HG03575 (cell line): ENCODE measurements around the gene EFL1.
"Not testable (repeated sequence)": the region's sequence is repeated elsewhere in the genome, so short reads cannot be mapped to it uniquely, and the experiment has no call there.

Experiments used
- ATAC-seq: cut with Tn5 transposase; IDR thresholded peaks from one replicate; pipeline ENCODE4 v1.9.1; 2021; ENCODE audit not compliant: unreplicated experiment, insufficient number of reproducible peaks, low FRiP score; ENCODE audit errors: extremely low read depth

Gene EFL1

DNA sequence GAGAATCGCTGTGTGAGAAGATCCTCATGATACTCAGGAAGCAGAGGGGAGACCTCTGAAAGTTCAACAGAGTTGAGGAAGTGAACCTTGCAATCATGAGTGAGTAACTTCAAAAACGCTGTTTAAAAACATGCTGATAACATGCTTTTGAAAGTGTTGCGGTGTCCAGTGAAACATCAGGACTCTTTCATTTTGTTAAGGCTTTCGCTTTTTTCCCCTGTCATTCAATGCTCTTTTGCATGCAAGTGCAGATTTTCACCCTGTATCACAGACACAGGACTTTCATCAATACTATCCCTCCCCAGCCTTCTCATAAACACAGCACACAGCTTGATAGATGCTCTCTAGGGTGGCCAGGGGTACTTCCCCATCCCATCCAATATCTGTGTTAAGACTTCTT is 23.9 kb upstream of the EFL1 start:
- ATAC-seq: peak; percentile 82

DNA sequence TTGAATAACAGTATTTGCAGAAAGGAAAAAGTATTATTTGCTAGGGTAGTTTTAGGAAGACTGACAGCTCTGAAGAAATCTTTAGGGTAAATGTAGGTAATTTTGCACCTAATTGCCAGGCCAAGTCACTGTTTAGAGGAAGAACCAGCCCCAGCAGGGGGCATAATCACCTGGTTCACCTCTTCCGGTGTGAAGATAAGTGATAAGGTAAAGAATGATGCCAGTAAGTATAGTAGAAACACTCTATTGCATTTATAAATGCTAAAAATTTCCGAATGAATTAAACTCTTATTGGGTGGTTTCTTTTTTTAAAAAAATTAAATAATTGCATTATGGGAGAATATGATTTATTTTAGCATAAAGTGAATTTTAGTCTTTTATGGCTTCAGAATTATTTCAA is 21.8 kb upstream of the EFL1 start:
- ATAC-seq: not testable (repeated sequence)

DNA sequence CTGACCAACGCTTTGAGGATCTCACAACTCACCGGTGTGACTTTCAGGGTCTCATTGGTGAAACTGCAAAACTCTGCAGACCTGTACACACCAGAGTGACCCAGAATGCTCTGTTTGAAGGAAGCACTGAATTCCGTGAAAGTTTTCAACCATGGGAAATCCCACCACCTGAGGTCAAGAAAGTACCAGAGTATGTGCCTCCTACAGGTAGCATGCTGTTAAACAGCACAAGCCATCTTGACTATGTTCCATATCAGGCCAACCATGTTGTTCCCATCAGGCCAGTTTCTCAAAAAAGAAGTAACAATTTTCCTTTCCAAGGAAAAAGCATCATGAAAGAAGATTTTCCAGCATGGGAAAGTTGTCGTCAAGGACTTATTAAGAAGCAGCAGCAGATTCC is 19.9 kb upstream of the EFL1 start:
- ATAC-seq: not testable (repeated sequence)

- ATAC-seq: not testable (repeated sequence)
These were observed 18.7 kb upstream of the EFL1 start for GRCh38 chr15:82281276-82281675.

DNA sequence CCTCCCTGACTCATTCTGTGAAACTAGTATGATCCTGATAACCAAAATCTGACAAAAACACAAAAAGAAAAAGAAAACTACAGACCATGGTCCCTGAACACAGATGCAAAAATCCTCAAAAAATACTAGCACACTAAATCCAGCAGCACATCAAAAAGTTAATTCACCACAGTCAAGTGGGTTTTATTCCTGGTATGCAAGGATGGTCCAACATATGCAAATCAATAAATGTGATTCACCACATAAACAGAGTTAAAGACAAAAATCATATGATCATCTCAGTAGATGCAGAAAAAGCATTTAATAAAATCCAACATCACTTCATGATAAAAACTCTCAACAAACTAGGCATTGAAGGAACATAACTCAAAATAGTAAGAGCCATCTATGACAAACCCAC is 12.9 kb upstream of the EFL1 start:
- ATAC-seq: no peak

GRCh38 chr15:82272154-82272553 is 9.6 kb upstream of the EFL1 start:
- no peak for ATAC-seq

GRCh38 chr15:82268454-82268853 is 5.9 kb upstream of the EFL1 start:
- ATAC-seq: not testable (repeated sequence)

DNA sequence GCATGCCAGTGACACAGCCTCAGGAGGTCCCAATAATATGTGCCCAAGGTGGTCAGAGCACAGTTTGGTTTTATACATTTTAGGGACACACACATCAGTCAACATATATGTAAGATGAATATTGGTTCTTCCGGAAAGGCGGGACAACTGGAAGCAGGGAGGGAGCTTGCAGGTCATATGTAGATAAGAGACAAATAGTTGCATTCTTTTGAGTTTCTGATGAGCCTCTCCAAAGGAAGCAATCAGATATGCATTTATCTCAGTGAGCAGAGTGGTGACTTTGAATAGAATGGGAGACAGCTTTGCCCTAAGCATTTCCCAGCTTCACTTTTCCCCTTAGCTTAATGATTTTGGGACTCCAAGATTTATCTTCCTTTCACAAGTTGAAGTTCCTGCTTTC is 4.6 kb upstream of the EFL1 start:
- not testable (repeated sequence) for ATAC-seq

DNA sequence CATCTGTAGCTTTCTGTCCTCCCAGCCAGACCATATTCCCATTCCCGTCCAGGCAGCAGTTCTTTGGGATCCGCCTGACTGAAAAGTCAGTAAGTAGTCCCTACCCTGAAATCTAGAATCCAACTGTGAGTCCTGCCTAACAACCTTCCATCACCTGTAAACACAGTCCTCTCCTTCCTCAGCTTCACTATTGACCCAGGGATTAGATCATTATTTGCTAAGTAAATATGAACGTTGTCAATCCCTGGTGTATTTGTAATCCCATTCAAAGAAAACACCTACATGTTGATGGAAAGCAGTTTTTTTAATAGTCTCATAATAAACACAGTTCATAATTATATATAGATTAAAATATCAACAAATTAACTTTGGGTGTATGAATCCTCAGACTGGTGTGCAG is 816 bp upstream of the EFL1 start:
- no peak for ATAC-seq

DNA sequence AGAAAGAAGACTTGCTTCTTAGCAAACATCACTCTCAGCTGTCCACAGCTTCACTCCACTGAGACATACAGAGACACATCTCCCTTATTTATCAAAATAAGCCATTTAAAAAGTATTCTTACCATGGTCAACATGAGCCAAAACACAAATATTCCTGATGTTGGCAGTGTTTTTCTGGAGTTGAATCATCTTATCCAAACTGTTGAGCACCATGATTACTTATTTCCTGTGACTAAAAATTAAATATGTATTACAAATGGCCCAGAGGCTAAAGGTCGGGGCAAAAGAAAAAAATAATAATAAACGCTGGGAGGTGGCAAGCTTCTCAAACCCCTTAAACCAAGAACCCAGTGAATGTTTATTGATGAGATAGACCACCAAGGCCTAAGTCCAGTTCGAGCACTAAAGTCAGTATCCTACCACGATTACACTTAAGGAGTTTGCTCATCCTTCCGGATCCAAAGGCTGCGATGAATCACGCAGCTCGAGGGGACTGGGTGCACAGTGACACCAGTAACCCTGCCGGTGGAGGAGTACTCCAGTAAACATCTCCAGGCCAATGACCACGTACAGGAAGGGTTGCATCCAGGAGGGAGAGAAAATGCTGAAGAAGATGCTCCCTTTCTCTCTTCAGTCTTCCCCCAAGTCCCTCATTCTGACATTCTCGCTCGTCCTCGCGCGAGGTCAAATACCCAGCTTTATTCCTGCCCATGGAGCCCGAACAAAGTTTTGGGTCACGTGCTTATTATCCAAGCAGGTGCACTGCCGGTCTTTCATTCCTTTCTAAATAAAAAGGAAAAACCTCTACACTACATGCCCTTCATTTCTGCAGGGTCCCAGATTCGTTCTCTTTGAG is 740 bp downstream of the EFL1 start:
- not testable (repeated sequence) for ATAC-seq

DNA sequence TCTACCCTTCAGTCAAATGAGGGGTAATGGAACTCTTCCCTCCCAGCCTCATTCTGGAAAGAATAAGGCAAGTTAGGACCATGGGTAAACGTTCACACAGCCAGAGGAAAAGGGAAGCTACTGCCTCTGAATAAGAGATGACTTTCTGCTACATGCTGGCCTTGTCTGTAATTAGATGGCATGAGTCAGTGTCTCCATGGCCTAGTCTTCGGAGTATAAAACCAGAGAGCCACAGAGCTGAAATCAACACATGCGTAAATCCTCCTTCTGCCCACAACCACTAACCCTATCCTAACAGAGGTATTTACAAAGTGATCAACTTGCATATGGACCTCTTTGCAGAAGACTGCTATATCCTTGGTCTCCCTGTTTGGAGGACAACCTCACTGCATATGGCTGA is 14.3 kb downstream of the EFL1 start:
- ATAC-seq: not testable (repeated sequence)

DNA sequence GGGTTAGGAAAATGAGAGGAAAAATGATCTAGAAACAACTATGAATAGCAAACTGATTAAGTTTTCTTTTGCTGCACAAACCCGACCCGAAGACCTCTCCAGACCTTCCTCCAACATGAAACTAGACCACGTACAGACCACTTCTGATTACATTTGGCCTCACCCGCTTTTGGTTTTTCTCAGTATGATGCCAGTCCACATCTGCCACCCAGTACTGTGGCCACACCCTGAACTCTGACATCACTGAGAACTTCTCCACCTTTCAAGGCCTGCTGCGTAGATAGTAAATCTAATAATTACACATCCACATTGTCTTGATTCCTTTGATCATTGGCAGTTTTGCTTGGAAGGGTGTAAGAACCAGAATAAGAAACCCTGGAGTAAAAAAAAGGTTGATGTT is 16.6 kb downstream of the EFL1 start:
- ATAC-seq: not testable (repeated sequence)

DNA sequence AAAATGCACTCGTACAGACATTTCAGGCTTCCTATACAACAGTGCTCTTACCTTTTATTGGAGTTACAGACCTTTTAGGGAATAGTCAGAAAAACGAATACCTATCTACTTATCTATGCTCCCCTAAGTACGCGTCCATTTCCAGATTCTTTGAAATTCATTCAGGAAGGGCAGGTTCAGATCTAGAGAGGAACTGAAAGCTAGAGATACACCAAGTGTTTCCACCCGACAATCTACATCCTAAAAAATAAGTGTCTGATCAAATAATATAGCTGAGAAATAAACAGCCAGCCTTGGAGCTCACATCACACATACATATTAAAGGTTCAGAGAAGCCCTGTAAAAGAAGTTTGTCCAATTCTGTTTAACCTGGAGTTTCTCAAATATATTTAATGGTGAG is 18.9 kb downstream of the EFL1 start:
- not testable (repeated sequence) for ATAC-seq

GRCh38 chr15:82241836-82242499 is 20.6 kb downstream of the EFL1 start:
- not testable (repeated sequence) for ATAC-seq

DNA sequence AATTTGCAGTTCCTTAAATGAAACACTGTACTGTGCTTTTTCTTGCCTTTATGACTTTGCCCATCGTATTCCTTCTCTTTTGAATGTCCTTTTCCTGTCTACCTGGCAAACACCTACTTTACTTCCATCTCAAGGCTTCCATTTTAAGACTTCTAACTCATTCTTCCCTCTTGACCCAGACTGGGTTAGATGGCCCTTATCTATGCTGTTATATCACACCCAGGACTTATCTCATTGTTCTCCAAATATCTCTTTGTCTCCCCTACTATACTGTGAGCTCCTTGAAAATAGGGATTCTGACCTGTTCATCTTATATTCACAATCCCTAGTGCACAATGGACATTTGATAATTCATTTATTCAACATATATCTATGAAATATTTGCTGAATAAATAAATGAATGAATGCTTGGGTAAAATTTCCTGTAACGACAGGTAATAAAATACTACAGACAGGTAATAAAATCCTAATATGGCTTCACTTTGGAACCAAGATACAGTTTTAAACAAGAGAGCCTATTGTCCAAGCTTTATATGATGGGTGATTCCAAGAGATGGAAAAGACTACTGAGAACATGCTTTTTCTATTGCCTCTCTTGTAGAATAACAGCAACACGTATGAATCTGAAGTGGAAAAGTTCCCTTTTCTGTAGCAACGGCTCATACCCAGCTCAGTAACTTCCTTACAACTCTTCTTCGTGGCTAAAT is 22.7 kb downstream of the EFL1 start:
- ATAC-seq: no peak

DNA sequence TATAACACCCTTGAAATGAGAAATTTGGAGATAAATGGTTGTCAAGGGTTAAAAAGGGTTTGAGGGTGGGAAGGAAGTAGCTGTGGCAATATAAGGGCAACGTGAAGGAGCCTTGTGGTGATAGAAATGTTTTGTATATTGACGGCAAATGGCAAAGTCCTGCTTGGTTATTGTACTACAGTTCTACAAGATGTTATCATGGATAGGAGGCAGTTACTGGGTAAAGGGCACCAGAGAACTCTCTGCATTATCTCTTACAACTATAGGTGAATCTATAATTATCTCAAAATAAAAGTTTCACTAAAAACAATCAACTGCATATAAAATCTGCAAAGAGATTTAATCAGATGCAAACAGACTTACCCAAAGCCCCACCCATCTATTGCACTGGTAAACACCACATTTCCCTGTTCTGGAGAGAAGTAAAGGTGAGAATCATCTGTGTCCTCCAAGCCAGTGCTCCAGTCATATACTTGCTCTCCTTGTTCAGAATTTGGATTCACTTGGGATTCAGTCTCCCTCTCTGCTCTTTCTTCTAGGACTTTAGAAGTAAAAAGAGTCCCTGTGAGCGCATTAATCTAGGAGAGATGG is 24.5 kb downstream of the EFL1 start:
- ATAC-seq: not testable (repeated sequence)

GRCh38 chr15:82231842-82232241 is 30.7 kb downstream of the EFL1 start:
- ATAC-seq: no peak

GRCh38 chr15:82231233-82231632 is 31.3 kb downstream of the EFL1 start:
- ATAC-seq: no peak

- no peak for ATAC-seq
These were observed 33.8 kb downstream of the EFL1 start for GRCh38 chr15:82228750-82229149.
